CD4-positive, alpha-beta T cell treated with Interleukin-17A for 4 hours (primary cell): ENCODE results near the gene SKIL.
"Not testable (repeated sequence)": the region's sequence is repeated elsewhere in the genome, so short reads cannot be mapped to it uniquely, and the experiment has no call there.

Experiments
- DNase-seq: peaks from one replicate; pipeline ENCODE4 v3.0.0-alpha.2; 2020; ENCODE audit warnings: mixed read lengths

Gene SKIL

GRCh38 chr3:170357176-170358041 is at the start of gene SKIL:
TSS of gene SKIL (plus strand) at chr3:170357715. CDS start at chr3:170360332, 2,617 bp downstream.
- peak; percentile 97 for DNase-seq

GRCh38 chr3:170309046-170309445 is 48.5 kb upstream of the SKIL start:
- DNase-seq: no peak

- no peak for DNase-seq
Measured at GRCh38 chr3:170317954-170318353, 39.6 kb upstream of the SKIL start.

- DNase-seq: no peak
Measured at GRCh38 chr3:170320461-170321121, 36.9 kb upstream of the SKIL start.

- DNase-seq: no peak
Measured at GRCh38 chr3:170321321-170322034, 36.0 kb upstream of the SKIL start.

- no peak for DNase-seq
Measured at GRCh38 chr3:170322566-170323269, 34.8 kb upstream of the SKIL start.

GRCh38 chr3:170323331-170323730 is 34.2 kb upstream of the SKIL start:
- no peak for DNase-seq

- DNase-seq: no peak
Measured at GRCh38 chr3:170324962-170325361, 32.6 kb upstream of the SKIL start.

GRCh38 chr3:170327040-170327808 is 30.3 kb upstream of the SKIL start:
- no peak for DNase-seq

GRCh38 chr3:170327868-170328548 is 29.5 kb upstream of the SKIL start:
- not testable (repeated sequence) for DNase-seq

- DNase-seq: peak; percentile 16
Measured at GRCh38 chr3:170330366-170330765, 27.1 kb upstream of the SKIL start.

GRCh38 chr3:170331143-170331542 is 26.4 kb upstream of the SKIL start:
- DNase-seq: no peak

GRCh38 chr3:170337420-170337819 is 20.1 kb upstream of the SKIL start:
- no peak for DNase-seq

- DNase-seq: no peak
Measured at GRCh38 chr3:170338690-170339340, 18.7 kb upstream of the SKIL start.

- not testable (repeated sequence) for DNase-seq
Measured at GRCh38 chr3:170342273-170342672, 15.2 kb upstream of the SKIL start.

GRCh38 chr3:170343859-170344258 is 13.7 kb upstream of the SKIL start:
- DNase-seq: not testable (repeated sequence)

- no peak for DNase-seq
Measured at GRCh38 chr3:170344971-170345370, 12.5 kb upstream of the SKIL start.

GRCh38 chr3:170346481-170347392 is 10.8 kb upstream of the SKIL start:
- DNase-seq: no peak

- DNase-seq: no peak
Measured at GRCh38 chr3:170350515-170351413, 6.8 kb upstream of the SKIL start.
